ENCODE data around the gene PTBP2. TPM values are rescaled to one million over a fixed set of nuclear protein-coding genes. Genes with fewer than 3 reads are reported as not detected.

The PTBP2 gene
- 10 to 100 TPM; 41.8 to 77.5 (median 67.6) TPM for polyA plus RNA-seq (ENCODE audit: insufficient read depth in 1 of 5, insufficient read length in 5 of 5, low replicate concordance in 1 of 5)
- long read RNA-seq, donor 1, full-length matches to known transcripts = 4 of 4 reads
- long read RNA-seq, donor 1, partial matches to known transcripts = 0 of 4 reads
- long read RNA-seq, donor 1, other reads (novel, unspliced or antisense) = 0 of 4 reads
- long read RNA-seq, donor 2, partial matches to known transcripts = 0 of 1 reads
- long read RNA-seq, donor 2, other reads (novel, unspliced or antisense) = 0 of 1 reads
- long read RNA-seq, donor 3, full-length matches to known transcripts = 4 of 53 reads
- long read RNA-seq, donor 3, partial matches to known transcripts = 49 of 53 reads
- long read RNA-seq, donor 3, other reads (novel, unspliced or antisense) = 0 of 53 reads
- long read RNA-seq, donor 4, partial matches to known transcripts = 0 of 1 reads
- long read RNA-seq, donor 4, other reads (novel, unspliced or antisense) = 0 of 1 reads
- long read RNA-seq, donor 5, partial matches to known transcripts = 0 of 1 reads
- long read RNA-seq, donor 5, other reads (novel, unspliced or antisense) = 0 of 1 reads
- long read RNA-seq, donor 6, full-length matches to known transcripts = 5 of 5 reads
- long read RNA-seq, donor 6, partial matches to known transcripts = 0 of 5 reads
- long read RNA-seq, donor 6, other reads (novel, unspliced or antisense) = 0 of 5 reads
- long read RNA-seq, donor 7, partial matches to known transcripts = 0 of 1 reads
- long read RNA-seq, donor 7, other reads (novel, unspliced or antisense) = 0 of 1 reads
- long read RNA-seq, donor 8, partial matches to known transcripts = 0 of 1 reads
- long read RNA-seq, donor 8, other reads (novel, unspliced or antisense) = 0 of 1 reads

GRCh38 chr1:96721416-96722160 is at the start of gene PTBP2:
Gene PTBP2, plus strand, starts transcription at chr1:96721784. Its CDS starts 81 bp downstream, at chr1:96721865.
- peak; percentile 86 to 88 for DNase-seq

- DNase-seq = no peak
These were observed 46.7 kb upstream of the PTBP2 start for GRCh38 chr1:96674915-96675314.

- no peak for DNase-seq
These were observed 39.5 kb upstream of the PTBP2 start for GRCh38 chr1:96682056-96682455.

- DNase-seq = no peak
These were observed 37.7 kb upstream of the PTBP2 start for GRCh38 chr1:96683931-96684330.

- no peak for DNase-seq
These were observed 36.8 kb upstream of the PTBP2 start for GRCh38 chr1:96684744-96685143.

GRCh38 chr1:96688767-96689166 is 32.8 kb upstream of the PTBP2 start:
- DNase-seq = peak in 1 of 2 donors; percentile 61

GRCh38 chr1:96695954-96696353 is 25.6 kb upstream of the PTBP2 start:
- no peak for DNase-seq

- no peak for DNase-seq
These were observed 23.1 kb upstream of the PTBP2 start for GRCh38 chr1:96698342-96698983.

- no peak for DNase-seq
These were observed 18.4 kb upstream of the PTBP2 start for GRCh38 chr1:96703186-96703585.

- DNase-seq = no peak
These were observed 14.6 kb upstream of the PTBP2 start for GRCh38 chr1:96707023-96707422.

GRCh38 chr1:96708482-96708881 is 13.1 kb upstream of the PTBP2 start:
- no peak for DNase-seq

GRCh38 chr1:96710708-96711477 is 10.7 kb upstream of the PTBP2 start:
- DNase-seq = no peak

GRCh38 chr1:96713649-96714048 is 7.9 kb upstream of the PTBP2 start:
- no peak for DNase-seq

GRCh38 chr1:96714881-96715280 is 6.7 kb upstream of the PTBP2 start:
- DNase-seq = peak; percentile 40 to 73

GRCh38 chr1:96715482-96715881 is 6.1 kb upstream of the PTBP2 start:
- no peak for DNase-seq

GRCh38 chr1:96721053-96721415 is 550 bp upstream of the PTBP2 start:
- peak in 1 of 2 donors; percentile 16 for DNase-seq

GRCh38 chr1:96722161-96722922 is 758 bp downstream of the PTBP2 start:
- peak; percentile 82 to 86 for DNase-seq

- DNase-seq = no peak
These were observed 1.4 kb downstream of the PTBP2 start for GRCh38 chr1:96722958-96723357.

- DNase-seq = no peak
These were observed 1.8 kb downstream of the PTBP2 start for GRCh38 chr1:96723377-96723776.

GRCh38 chr1:96723936-96724335 is 2.4 kb downstream of the PTBP2 start:
- no peak for DNase-seq
